AML-193 (cell line): ENCODE data around the gene NTRK3.
"Not testable (repeated sequence)": the region's sequence is repeated elsewhere in the genome, so short reads cannot be mapped to it uniquely, and the experiment has no call there.

Experiments used
- DNase-seq, 2 experiments: peaks; one replicate each; lab custom pipeline; 2025; lab: John Stamatoyannopoulos, UW

NTRK3 gene

GRCh38 chr15:88072598-88073390 is 183.7 kb downstream of the NTRK3 start:
- DNase-seq, result no peak

DNA sequence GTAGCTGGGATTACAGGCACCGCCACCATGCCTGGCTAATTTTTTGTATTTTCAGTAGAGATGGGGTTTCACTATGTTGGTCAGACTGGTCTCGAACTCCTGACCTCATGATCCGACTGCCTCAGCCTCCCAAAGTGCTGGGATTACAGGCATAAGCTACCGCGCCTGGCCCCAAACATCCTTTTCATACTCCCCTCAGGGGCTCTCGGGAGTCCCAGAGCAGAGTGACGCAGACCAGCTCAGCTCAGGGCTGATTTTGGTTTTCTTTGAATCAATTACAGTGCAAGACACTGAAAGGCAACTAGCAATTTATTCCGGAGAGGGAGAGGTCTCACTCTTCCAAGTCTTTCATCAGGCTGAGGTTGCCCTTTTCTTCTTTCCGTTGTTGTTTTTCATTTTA is 184.4 kb downstream of the NTRK3 start:
- DNase-seq, result not testable (repeated sequence)

GRCh38 chr15:88071141-88071540 is 185.4 kb downstream of the NTRK3 start:
- no peak for DNase-seq

- DNase-seq, result no peak
Observed at GRCh38 chr15:88069561-88069960, 187.0 kb downstream of the NTRK3 start.

DNA sequence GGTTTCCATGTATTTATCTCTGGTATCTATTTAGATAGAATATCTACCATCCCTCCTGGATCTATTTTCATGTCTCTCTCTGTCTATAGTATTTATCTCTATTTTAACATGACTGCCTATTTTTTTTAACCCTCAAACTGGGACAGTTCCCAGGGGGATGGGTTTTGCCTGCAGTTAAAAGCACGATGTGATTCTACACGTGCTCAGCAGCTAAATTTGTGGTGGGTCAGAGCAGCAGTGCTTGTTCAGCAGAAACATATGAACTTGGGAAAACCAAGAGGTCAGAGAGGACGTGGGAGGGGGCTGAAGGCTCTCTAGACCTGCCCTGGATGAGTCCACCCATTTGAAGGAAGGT is 189.2 kb downstream of the NTRK3 start:
- no peak for DNase-seq

DNA sequence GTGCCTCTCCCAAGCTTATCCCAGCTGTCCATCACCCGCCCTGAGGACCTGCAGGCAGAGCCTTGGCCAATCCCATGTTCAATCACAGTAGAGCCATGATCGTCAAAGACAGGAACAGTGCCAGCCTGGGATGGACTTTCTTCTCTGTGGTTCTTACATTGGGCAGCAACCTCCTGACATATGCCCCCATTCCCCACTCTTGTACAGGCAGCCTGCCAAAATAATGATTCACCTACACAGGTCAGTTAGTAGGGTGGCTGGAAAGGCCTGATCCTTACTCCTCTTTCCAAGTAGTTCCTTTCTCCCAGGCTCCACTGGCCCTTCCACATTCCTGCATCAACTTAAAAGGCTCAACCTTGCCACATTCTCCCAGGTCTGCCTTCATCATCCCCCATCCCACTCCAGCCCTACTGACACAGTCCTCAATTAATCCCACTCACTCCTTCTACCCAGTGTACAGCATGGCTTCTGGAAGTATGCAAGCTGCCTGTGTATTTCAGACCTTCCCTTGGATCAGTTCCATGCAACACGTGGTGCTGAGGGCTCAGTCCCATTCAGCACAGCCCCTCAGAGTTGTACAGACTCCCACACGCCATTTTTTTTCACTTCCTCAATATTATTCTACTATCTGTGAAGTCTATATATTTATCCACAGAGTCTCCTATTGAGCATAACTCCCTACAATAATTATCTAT is 189.8 kb downstream of the NTRK3 start:
- DNase-seq, result no peak

- DNase-seq, result no peak
Observed at GRCh38 chr15:88061452-88061851, 195.1 kb downstream of the NTRK3 start.

DNA sequence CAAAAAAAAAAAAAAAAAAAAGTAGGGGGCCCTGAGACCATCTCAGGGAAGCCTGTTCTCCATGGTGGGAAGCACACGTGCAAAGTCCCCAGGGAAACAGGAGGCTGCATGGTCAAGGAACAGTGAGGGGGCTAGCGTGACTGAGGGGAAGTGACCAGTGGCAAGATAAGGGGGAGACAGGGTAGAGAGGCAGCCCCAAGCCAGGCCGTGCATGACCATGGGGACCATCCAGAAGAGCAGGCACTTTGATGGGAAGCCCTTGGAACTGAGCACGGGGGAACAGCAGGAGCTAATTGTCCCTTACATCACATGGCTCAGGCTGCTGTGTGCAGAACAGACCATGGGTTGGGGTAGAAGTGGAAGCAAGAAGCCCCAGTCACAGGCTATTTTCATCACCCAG is 196.2 kb downstream of the NTRK3 start:
- no peak for DNase-seq

GRCh38 chr15:88057836-88058235 is 198.7 kb downstream of the NTRK3 start:
- no peak for DNase-seq

DNA sequence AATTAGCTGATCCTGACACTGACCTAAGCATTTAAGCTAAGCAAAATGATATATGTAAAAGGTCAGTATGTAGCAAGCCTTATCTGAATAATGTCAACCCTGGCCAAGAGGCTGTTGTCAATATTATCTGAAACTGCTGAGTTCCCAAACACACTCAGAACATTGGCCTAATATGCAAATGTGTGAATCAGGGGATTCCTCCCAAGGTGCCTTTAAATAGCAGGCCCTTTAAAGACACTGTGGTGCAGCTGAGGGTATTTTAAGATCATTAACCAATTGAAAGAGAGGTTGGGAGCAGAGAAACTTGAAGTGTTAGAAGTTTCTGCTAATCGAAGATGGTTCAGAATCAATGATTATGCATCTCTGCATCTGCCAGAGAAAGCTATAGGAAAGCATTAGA is 207.0 kb downstream of the NTRK3 start:
- no peak for DNase-seq

- no peak for DNase-seq
Observed at GRCh38 chr15:88048755-88049154, 207.8 kb downstream of the NTRK3 start.

GRCh38 chr15:88048237-88048636 is 208.3 kb downstream of the NTRK3 start:
- DNase-seq, result no peak

DNA sequence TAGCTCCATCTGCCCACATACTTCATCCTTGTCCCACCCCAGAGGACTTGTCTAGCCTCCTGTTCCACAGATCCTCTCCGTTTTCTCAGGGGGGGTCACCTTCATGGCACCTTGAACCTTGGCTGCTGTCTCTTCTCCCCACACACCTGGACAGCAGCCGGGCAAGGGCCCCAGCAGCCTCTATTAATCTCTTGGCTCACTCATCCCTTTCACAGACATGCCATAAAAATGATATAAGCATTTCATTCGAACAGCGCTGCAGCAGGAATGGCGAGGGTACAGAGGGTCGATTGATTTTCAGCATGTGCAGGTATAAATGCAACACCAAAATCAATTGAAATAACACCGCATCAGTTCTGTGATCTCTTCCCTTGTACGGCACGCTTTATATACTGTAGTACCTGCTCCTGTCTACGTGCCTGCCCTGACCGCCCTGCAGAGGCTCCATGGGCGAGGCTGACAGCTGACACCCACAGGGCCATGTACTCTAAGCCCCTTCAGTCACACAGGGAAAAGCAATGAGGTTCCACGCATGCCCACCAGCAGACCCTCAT is 209.9 kb downstream of the NTRK3 start:
- no peak for DNase-seq

- DNase-seq, result no peak
Observed at GRCh38 chr15:88043396-88043795, 213.1 kb downstream of the NTRK3 start.

DNA sequence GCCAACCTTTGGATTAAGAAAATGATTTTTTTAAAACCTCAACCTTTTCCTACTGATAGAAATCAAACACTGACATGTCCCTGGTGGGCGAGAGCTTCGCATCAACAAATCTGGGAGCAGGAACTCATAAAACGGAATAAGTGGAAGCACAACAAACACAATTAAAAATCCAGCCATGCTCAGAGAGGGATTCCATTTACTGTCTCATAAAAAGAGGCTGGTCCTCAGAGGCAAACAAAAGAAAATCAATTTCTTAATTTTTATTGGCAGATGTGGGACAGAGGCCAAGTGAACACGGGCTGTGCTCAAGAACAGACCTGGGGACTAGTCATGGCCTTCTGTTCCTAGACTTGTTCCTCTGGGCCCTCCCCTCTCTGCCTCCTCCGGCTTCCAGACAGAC is 214.5 kb downstream of the NTRK3 start:
- DNase-seq, result no peak

GRCh38 chr15:88040516-88040915 is 216.0 kb downstream of the NTRK3 start:
- DNase-seq, result no peak

DNA sequence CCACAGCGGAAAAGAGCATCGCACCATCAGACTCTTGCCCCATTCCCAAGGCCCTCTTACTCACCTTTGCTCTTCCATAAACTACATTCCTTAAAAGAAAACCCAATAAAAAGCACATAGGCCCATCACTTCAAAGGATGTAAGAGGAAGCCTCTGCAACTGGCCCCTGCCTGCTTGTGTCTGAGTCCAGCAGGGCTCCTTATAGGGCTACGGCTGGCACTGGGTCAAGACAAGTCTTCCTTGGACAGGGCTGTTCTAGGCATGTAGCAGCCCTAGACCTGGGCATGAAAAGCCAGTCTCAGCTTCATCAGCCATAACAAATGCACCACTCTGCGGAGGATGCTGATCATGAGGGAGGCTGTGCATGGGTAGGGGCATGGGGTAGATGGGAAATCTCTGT is 218.3 kb downstream of the NTRK3 start:
- DNase-seq, result no peak

DNA sequence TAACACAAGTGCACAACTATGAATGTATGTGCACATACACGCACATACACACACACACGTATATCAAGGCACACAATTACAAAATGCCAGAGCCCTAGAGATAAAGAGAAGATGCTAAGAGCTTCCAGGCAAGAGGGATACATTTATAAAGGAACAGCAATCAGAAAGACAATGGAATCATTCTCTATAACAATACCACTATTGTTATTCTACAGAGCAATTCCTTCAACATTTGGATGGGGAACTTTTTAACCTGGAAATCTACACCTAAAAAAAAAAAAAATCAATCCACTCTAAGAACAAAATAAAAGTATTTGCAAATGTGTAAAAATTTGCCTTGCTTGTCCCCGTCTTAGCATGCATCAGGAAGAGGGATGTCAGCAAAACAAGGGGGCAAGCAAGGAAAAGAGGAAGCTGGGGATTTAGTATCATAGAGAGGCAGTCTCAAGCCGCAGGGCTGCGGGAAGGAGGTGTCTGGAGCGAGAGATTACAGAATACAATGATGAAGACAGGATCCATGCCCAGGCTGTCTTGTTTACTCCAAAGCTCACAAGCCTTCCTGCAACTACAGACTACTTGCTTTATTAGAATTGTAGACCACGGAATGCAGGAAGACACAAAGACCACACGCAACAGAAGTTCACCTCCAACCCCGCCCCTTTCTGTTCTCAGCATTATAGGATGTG is 220.2 kb downstream of the NTRK3 start:
- no peak for DNase-seq

DNA sequence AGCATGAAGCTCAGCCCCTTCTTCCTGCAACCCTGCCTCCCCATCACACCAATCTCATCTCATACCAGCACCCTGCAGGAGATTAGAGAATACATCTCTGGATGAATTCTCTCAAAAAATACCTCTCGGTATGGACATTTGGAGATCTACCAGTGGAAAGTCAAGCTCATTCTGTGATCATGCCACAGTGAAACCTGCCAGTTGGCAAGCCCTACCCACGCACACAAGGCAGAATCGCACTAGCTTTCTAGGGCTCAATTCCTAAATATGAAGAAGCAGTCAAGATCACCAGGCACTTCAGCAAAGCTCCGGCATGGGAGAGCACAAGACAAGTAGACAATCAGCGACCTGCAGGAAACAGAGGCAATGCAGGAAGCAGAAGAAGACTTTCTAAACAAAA is 221.2 kb downstream of the NTRK3 start:
- no peak for DNase-seq

GRCh38 chr15:88033421-88033820 is 223.1 kb downstream of the NTRK3 start:
- not testable (repeated sequence) for DNase-seq

DNA sequence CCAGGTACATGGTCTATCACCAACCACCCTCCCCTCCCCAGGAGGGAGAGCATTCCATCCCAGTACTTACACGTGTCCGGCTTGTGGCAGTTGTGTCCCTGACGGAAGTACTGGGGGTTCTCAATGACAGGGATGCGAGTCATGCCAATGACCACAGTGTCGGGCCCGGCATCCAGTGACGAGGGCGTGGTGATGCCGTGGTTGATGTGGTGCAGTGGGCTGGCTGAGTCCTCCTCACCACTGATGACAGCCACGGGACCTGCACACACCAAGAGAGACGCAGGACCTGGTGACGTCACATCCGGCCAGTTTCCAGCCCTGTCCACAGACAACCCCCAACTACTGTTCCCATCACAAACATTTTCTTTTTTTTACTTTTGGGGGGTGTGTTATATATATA is 223.8 kb downstream of the NTRK3 start:
- DNase-seq, result no peak

DNA sequence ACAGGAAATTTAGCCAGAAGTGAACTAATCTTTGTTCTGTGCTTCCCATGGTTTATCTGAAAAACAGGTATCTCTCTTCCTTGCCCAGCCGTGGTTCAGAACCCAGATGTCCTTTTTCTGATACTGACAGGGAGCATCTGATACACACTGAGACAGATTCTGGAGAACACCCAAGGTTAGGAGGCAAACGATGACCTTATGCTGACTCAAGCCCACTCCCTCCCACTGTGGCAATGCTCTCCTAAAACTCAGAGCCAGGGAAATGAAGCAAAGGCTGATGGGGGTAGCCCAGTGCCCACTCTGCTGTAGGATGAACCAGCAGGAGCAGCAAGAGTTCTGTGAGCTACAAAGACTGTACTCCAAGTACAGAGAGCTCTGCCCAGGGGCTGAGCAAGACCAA is 225.1 kb downstream of the NTRK3 start:
- no peak for DNase-seq

DNA sequence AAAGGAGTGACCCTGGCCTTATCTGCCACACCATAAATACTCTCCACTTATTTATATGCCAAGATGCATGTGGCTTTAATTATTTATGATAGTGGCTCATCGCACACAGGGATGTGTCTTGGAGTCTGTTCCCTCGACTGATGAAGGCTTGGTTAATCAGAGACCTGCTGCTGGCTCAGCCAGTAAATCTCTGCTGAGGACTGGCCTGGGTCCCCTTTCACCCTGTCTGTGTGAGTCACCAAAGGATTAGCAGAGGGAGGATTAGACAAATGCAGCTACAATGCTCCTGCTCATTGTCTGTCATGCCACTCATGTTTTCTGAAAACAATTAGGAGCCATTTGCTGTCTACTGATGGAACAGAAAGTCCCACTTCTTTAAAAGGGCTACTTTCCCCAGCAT is 226.8 kb downstream of the NTRK3 start:
- DNase-seq, result no peak
